ENCODE data around the gene DCD. TPM values are rescaled to one million over a fixed set of nuclear protein-coding genes. Genes with fewer than 3 reads are reported as not detected.

The DCD gene
- total and polyA plus RNA-seq, 10 of the 15 experiments (the other 5 are each of a cell fraction or from before 2014, with no cell fraction given) = not detected

GRCh38 chr12:54692353-54692752 is 44.2 kb upstream of the DCD start:
- no TSS peak for BruUV-seq (replicated peaks)
- no peaks in the 10 kb centered on the region for H3K4me1 ChIP-seq (ENCODE audit: control insufficient read depth, insufficient read depth, low read length)
- intact Hi-C loops (cut with micrococcal nuclease; ENCODE audit: unreplicated experiment) = no loop called here
- peaks cover 0 to 10% of the 10 kb centered on the region in 2 experiments; a peak in 2 of 4 replicates for H3K27me3 ChIP-seq (replicated peaks in 1 of 2; ENCODE audit: control insufficient read depth in 2 of 2, insufficient read depth in 2 of 2, low read length in 1 of 2)
- H4K20me1 ChIP-seq (ENCODE audit: control insufficient read depth, insufficient read depth) = no peaks in the 10 kb centered on the region
- 43% methylated on average over 2 of the region's 2 CpGs for WGBS (ENCODE audit: insufficient coverage, insufficient replicate concordance, low lambda C conversion rate, missing lambda C conversion rate)
- no peak for FAIRE-seq
- in situ Hi-C loops (cut with MboI) = no loop called here
- H3K36me3 ChIP-seq (ENCODE audit: control insufficient read depth in 2 of 2, insufficient read depth in 2 of 2, low read length in 1 of 2) = no peaks in the 10 kb centered on the region
- no peaks in the 10 kb centered on the region for H3K79me2 ChIP-seq (ENCODE audit: control insufficient read depth, insufficient read depth, low read length)
- H3K4me3 ChIP-seq = no peak overlapping the region
- TF ChIP-seq RBBP5 (conservative IDR thresholded peaks at IDR 0.05) (no peak), E2F4 (IDR thresholded peaks at IDR 0.05; ENCODE audit: low read depth, low read length) (no peak), JUNB (IDR thresholded peaks at IDR 0.05) (no peak), EZH2 (IDR thresholded peaks at IDR 0.05; ENCODE audit: borderline replicate concordance, control insufficient read depth, low read depth, low read length) (no peak), NFXL1 (IDR thresholded peaks at IDR 0.05; ENCODE audit: borderline replicate concordance) (no peak), CREM (IDR thresholded peaks at IDR 0.05; ENCODE audit: low read depth) (0 out of 2 replicates have a peak, but pooled peaks have one; percentile 12), SMAD5 (IDR thresholded peaks at IDR 0.05; ENCODE audit: low read depth) (no peak), RUNX3 (IDR thresholded peaks at IDR 0.05; ENCODE audit: low read length) (peak; percentile 49), MTA2 (IDR thresholded peaks at IDR 0.05; ENCODE audit: low read depth) (no peak)
- ChIA-PET POLR2A (no interaction called here), RAD21 (ENCODE audit: unreplicated experiment) (no interaction called here), SMC1A (ENCODE audit: uncharacterized antibody, unreplicated experiment) (interaction anchor here (0.8 to 2.0 kb wide), 4 partner anchors 10 to 34 kb away, joined by 3 to 6 read pairs (median 3); no protein-coding TSS in a partner anchor), CTCF (interaction anchor here (1.4 to 4.7 kb wide), 3 partner anchors 10 to 345 kb away, joined by 4 to 42 read pairs (median 4); no protein-coding TSS in a partner anchor)
- H3K9ac ChIP-seq (ENCODE audit: control insufficient read depth, insufficient read depth, low read length) = no peak overlapping the region
- DNase-seq (ENCODE audit: low read depth, low spot score) = no peak
- H3K9me3 ChIP-seq (replicated peaks; ENCODE audit: control insufficient read depth, insufficient read depth, low read length) = no peaks in the 10 kb centered on the region
- no peak overlapping the region for H3K27ac ChIP-seq (ENCODE audit: control insufficient read depth, insufficient read depth)
- H3K4me2 ChIP-seq (ENCODE audit: control insufficient read depth, insufficient read depth) = no peak overlapping the region
- ATAC-seq = peak; percentile 83
- H2AFZ ChIP-seq (ENCODE audit: control insufficient read depth, low read depth, low read length) = no peak overlapping the region
